Mucosa of rectum (tissue), 2 donors: ENCODE measurements around the gene ZNF414.
A peak's percentile ranks its signal among the peaks of the same experiment; 100 is the strongest.

Source experiments
- H3K27ac ChIP-seq, 2 donors: one replicate each; pipeline ENCODE4 v1.7.0; 2013; ENCODE audit warnings: inconsistent platforms in 2 of 2, low read depth in 2 of 2, low read length in 2 of 2
- H3K27me3 ChIP-seq, 2 donors: one replicate each; pipeline ENCODE4 v1.7.0; 2013; ENCODE audit warnings: low read length in 2 of 2; ENCODE audit not compliant: control insufficient read depth in 2 of 2, insufficient read depth in 2 of 2
- H3K36me3 ChIP-seq, 2 donors: one replicate each; pipeline ENCODE4 v1.7.0; 2013; ENCODE audit warnings: low read length in 2 of 2; ENCODE audit not compliant: control insufficient read depth in 2 of 2, insufficient read depth in 2 of 2
- H3K4me1 ChIP-seq, 2 donors: one replicate each; pipeline ENCODE4 v1.7.0; 2013; ENCODE audit warnings: low read length in 2 of 2, mild to moderate bottlenecking in 1 of 2; ENCODE audit not compliant: control insufficient read depth in 2 of 2, insufficient read depth in 2 of 2
- H3K4me3 ChIP-seq, 2 donors: one replicate each; pipeline ENCODE4 v1.7.0; 2013; ENCODE audit warnings: low read length in 2 of 2
- H3K9ac ChIP-seq, 2 donors: one replicate each; pipeline ENCODE4 v1.7.0; 2013; ENCODE audit warnings: low read length in 2 of 2, low read depth in 1 of 2, mild to moderate bottlenecking in 1 of 2
- H3K9me3 ChIP-seq, 2 donors: one replicate each; pipeline ENCODE4 v1.7.0; 2013; ENCODE audit warnings: low read length in 2 of 2; ENCODE audit not compliant: control insufficient read depth in 2 of 2
- donor health status: healthy.
- donor health status: Normal muscosa, but diverticular disease.

ZNF414 gene

DNA sequence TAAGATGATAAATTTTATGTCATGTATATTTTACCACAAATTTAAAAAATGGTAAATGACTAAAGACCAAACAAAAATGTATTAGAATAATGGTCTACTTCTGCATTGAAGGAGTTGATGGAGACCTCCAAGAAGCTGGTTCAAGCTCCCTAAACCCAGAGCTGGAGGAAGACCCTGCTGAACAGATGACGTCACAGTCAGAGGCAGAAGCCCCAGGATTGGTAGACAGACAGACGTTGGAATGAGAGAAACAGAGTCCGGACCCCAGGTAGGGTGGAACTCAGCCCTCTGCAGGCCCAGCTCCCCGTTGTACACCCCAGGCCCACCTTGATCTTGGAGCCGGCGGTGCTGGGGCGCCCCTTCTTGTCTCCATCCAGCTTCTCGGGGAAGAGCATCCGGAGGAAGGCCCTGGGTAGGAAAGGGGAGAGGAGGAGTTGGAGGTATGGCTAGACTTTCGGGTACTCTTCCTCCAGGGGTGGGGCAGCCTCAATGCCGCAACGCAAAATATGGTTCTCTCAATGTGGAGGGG, 25.7 kb upstream of the ZNF414 start:
- no peak overlapping the region for H3K27ac ChIP-seq
- no peaks in the 10 kb centered on the region for H3K4me1 ChIP-seq
- H3K36me3 ChIP-seq: no peaks in the 10 kb centered on the region
- no peaks in the 10 kb centered on the region for H3K27me3 ChIP-seq
- no peak overlapping the region for H3K9ac ChIP-seq
- no peaks in the 10 kb centered on the region for H3K9me3 ChIP-seq
- H3K4me3 ChIP-seq: no peak overlapping the region

DNA sequence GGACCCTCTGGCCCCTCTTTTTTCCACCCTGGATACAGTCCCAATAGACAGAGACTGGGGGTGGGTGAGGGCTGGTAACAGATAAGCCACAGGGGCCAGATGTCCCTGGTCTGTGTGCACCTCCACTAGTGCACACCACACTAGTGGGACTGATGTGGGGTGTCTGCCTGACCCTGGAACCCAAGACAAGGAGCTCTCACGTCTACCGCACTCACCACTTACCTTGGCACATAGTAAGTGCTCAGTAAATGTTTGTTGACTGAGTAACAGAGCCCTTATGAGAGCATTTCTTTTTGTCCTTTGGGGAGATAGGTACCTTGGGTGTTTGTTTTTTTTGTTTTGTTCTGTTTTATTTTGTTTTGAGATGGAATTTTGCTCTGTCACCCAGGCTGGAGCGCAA, 23.1 kb upstream of the ZNF414 start:
- no peak overlapping the region for H3K27ac ChIP-seq
- H3K36me3 ChIP-seq: no peaks in the 10 kb centered on the region
- H3K4me1 ChIP-seq: no peaks in the 10 kb centered on the region
- no peak overlapping the region for H3K4me3 ChIP-seq
- no peak overlapping the region for H3K9ac ChIP-seq
- H3K27me3 ChIP-seq: no peaks in the 10 kb centered on the region
- H3K9me3 ChIP-seq: no peaks in the 10 kb centered on the region

DNA sequence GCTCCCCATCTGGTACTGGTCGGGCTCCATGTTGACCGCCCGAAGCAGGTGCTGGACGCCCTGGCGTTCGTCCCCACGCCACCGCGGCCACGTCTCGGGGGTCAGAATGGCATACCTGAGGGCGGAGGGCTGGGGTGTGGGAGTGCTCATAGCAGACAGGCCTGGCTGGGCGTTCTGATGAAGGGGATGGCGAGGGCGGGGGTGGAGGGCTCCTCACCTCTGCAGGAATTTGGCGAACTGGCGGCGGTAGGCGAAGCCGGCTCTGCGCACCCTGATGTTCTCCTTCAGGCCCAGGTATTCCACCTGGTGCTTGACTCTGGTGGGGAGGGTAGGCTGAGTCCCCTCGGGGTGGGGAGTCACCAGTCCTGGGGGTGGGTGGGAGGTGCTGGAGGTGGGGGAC, 22.3 kb upstream of the ZNF414 start:
- Histone ChIP-seq H3K36me3 (peaks cover 0 to under 1% of the 10 kb centered on the region in 2 donors), H3K9ac (no peak overlapping the region), H3K4me1 (no peaks in the 10 kb centered on the region), H3K9me3 (no peaks in the 10 kb centered on the region), H3K27me3 (no peaks in the 10 kb centered on the region), H3K27ac (no peak overlapping the region), H3K4me3 (no peak overlapping the region)

DNA sequence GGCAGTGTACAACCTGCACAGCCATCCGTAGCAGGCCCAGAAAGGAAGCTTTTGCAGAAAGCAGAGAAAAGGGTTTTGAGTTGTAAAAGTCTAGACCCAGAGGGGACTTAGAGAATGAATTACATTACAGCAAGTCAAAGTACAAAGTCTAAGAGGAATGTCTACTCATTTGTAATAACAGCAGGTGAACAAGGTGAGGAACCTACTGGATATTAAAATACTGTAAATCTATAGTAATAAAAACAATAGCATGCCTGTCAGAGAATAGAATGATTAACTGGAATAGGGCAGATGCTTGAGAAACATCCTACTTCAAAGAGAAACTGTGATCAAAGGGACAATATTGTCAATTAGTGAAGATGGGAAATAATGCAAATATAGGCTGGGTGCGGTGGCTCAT, 18.3 kb upstream of the ZNF414 start:
- Histone ChIP-seq H3K27ac (no peak overlapping the region), H3K4me3 (no peak overlapping the region), H3K9me3 (no peaks in the 10 kb centered on the region), H3K4me1 (peaks cover 0 to 7% of the 10 kb centered on the region in 2 donors), H3K9ac (no peak overlapping the region), H3K36me3 (peaks cover 0 to 14% of the 10 kb centered on the region in 2 donors), H3K27me3 (no peaks in the 10 kb centered on the region)

- no peaks in the 10 kb centered on the region for H3K9me3 ChIP-seq
- no peak overlapping the region for H3K9ac ChIP-seq
- H3K4me1 ChIP-seq: peaks cover 6 to 11% of the 10 kb centered on the region in 2 donors
- no peak overlapping the region for H3K27ac ChIP-seq
- no peak overlapping the region for H3K4me3 ChIP-seq
- H3K27me3 ChIP-seq: no peaks in the 10 kb centered on the region
- peaks cover 0 to 18% of the 10 kb centered on the region in 2 donors for H3K36me3 ChIP-seq
These were observed 17.5 kb upstream of the ZNF414 start for GRCh38 chr19:8531470-8531869.

- H3K27ac ChIP-seq: no peak overlapping the region
- peaks cover 0 to 18% of the 10 kb centered on the region in 2 donors for H3K36me3 ChIP-seq
- H3K9me3 ChIP-seq: no peaks in the 10 kb centered on the region
- no peak overlapping the region for H3K9ac ChIP-seq
- peaks cover 7 to 11% of the 10 kb centered on the region in 2 donors for H3K4me1 ChIP-seq
- no peaks in the 10 kb centered on the region for H3K27me3 ChIP-seq
- no peak overlapping the region for H3K4me3 ChIP-seq
These were observed 16.2 kb upstream of the ZNF414 start for GRCh38 chr19:8530061-8530679.

- Histone ChIP-seq H3K36me3 (peaks cover 0 to 20% of the 10 kb centered on the region in 2 donors), H3K27me3 (no peaks in the 10 kb centered on the region), H3K27ac (no peak overlapping the region), H3K9me3 (no peaks in the 10 kb centered on the region), H3K4me1 (peaks cover 11% of the 10 kb centered on the region in 2 donors), H3K4me3 (no peak overlapping the region), H3K9ac (no peak overlapping the region)
These were observed 15.5 kb upstream of the ZNF414 start for GRCh38 chr19:8529369-8530006.

- no peaks in the 10 kb centered on the region for H3K9me3 ChIP-seq
- H3K27ac ChIP-seq: no peak overlapping the region
- peaks cover 11% of the 10 kb centered on the region in 2 donors for H3K4me1 ChIP-seq
- peaks cover 0 to 20% of the 10 kb centered on the region in 2 donors for H3K36me3 ChIP-seq
- H3K9ac ChIP-seq: no peak overlapping the region
- H3K27me3 ChIP-seq: no peaks in the 10 kb centered on the region
- no peak overlapping the region for H3K4me3 ChIP-seq
These were observed 14.5 kb upstream of the ZNF414 start for GRCh38 chr19:8528500-8528899.

- Histone ChIP-seq H3K4me3 (peak overlapping the region; percentile 74 to 79), H3K9ac (peak overlapping the region; percentile 63 to 92), H3K9me3 (no peaks in the 10 kb centered on the region), H3K4me1 (peaks cover 11% of the 10 kb centered on the region in 2 donors), H3K36me3 (peaks cover 0 to 20% of the 10 kb centered on the region in 2 donors), H3K27ac (peak overlapping the region; percentile 87 to 90), H3K27me3 (no peaks in the 10 kb centered on the region)
These were observed 12.6 kb upstream of the ZNF414 start for GRCh38 chr19:8526345-8527091.

DNA sequence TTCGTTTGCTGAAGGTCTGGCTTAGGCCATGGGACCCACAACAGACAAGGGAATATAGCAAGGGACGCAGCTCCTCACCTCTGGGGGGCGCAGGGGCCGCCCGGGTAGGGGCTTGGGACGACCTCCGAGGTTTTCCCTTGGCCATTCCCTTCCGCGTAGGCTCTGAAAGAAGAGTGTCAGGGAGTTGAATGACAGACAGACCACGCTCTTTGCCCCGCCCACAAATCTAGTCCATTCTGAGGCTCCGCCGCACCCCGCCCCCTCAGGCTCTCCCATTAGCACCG, 11.4 kb upstream of the ZNF414 start:
- peaks cover 0 to 18% of the 10 kb centered on the region in 2 donors for H3K36me3 ChIP-seq
- no peaks in the 10 kb centered on the region for H3K9me3 ChIP-seq
- H3K4me1 ChIP-seq: peaks cover 11% of the 10 kb centered on the region in 2 donors
- peak overlapping the region; percentile 80 to 81 for H3K9ac ChIP-seq
- H3K27ac ChIP-seq: peak overlapping the region; percentile 76 to 80
- no peaks in the 10 kb centered on the region for H3K27me3 ChIP-seq
- peak overlapping the region; percentile 78 to 81 for H3K4me3 ChIP-seq
